ENCODE data around the gene TPSAB1. TPM values are rescaled to one million over a fixed set of nuclear protein-coding genes. Genes with fewer than 3 reads are reported as not detected.

The TPSAB1 gene
- total and polyA plus RNA-seq, 2 donors (not counting 1 experiment from before 2014, with no cell fraction given), result not detected

DNA sequence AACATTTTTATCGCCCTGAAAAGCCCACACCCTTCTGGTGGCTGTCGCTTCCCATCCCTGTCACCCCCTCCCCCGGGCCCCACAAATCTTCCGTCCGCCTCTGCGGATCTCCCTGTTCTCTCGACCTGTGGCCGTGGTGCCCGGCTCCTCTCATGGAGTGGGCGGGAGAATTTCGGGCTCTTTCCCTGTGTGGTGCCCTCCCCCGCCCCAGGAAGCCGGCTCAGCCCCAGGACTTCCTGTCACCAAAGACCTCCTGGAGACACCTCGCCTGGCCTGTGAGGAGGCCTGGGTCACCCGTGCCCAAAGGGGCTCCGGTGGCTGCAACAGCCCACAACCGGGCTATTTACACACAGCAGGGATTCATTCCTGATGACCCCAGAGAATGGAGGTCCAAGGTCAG is 42.8 kb downstream of the TPSAB1 start:
- Histone ChIP-seq H3K4me2 (ENCODE audit: extremely low read depth, insufficient read depth, low read length) (no peak overlapping the region), H3K4me3 (replicated peaks in 1 of 4; ENCODE audit: control extremely low read depth in 1 of 4, insufficient read depth in 1 of 4, low read depth in 3 of 4, low read length in 4 of 4) (no peak overlapping the region), H3K27me3 (ENCODE audit: control insufficient read depth, insufficient read depth, low read length) (peaks cover 13% of the 10 kb centered on the region), H2AFZ (ENCODE audit: low read length) (no peak overlapping the region), H3K79me2 (ENCODE audit: control insufficient read depth, insufficient read depth, low read length) (no peaks in the 10 kb centered on the region), H3K27ac (ENCODE audit: insufficient read depth, low read length) (no peak overlapping the region), H4K20me1 (ENCODE audit: control insufficient read depth, extremely low read depth, insufficient read depth, low read length) (no peaks in the 10 kb centered on the region), H3K4me1 (ENCODE audit: control insufficient read depth, extremely low read depth, insufficient read depth, low read length) (no peaks in the 10 kb centered on the region), H3K9ac (ENCODE audit: insufficient read depth, low read length) (no peak overlapping the region), H3K9me3 (ENCODE audit: control insufficient read depth, insufficient read depth, low read depth, low read length) (no peaks in the 10 kb centered on the region), H3K36me3 (ENCODE audit: control insufficient read depth, insufficient read depth, low read length) (no peaks in the 10 kb centered on the region)
- no peak for DNase-seq (ENCODE audit: low read depth in 2 of 2)
- TF ChIP-seq, protein P1, sequence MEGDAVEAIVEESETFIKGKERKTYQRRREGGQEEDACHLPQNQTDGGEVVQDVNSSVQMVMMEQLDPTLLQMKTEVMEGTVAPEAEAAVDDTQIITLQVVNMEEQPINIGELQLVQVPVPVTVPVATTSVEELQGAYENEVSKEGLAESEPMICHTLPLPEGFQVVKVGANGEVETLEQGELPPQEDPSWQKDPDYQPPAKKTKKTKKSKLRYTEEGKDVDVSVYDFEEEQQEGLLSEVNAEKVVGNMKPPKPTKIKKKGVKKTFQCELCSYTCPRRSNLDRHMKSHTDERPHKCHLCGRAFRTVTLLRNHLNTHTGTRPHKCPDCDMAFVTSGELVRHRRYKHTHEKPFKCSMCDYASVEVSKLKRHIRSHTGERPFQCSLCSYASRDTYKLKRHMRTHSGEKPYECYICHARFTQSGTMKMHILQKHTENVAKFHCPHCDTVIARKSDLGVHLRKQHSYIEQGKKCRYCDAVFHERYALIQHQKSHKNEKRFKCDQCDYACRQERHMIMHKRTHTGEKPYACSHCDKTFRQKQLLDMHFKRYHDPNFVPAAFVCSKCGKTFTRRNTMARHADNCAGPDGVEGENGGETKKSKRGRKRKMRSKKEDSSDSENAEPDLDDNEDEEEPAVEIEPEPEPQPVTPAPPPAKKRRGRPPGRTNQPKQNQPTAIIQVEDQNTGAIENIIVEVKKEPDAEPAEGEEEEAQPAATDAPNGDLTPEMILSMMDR (conservative IDR thresholded peaks at IDR 0.05 in 1 of 2, IDR thresholded peaks at IDR 0.05 in 1 of 2; ENCODE audit: low read depth in 1 of 2, low read length in 2 of 2), result no peak
- TF ChIP-seq EZH2 (IDR thresholded peaks at IDR 0.05; ENCODE audit: low read length, missing control alignments), result no peak

DNA sequence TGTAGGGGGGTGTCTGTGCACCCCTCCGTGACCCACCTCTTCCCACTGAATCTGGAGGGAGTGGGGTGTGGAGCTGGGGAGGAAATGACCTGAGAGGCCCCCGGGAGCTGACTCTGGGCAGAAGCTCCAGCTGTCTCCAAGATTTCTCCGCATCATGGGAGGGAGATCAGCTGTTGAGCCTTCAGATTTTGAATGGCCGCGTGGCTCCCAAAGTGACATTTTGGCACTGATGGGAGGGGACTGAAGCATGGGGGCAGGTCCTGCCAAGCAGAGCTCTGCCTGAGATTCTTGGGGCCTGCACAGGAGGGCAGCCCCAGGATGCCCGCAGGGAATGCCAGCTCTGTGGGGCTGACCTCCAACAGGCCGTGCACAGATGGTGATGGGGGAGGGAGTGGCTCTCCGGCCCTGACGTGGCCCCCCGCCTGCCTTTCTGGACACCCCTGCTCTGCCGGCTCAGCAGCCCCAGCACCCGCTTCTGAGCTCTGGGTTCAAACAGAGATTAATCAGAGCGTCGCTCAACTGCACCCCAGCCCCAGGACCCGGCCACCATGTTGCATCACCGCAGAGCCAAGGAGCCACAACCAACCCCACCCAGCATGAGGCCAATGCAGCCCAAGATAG is 43.6 kb downstream of the TPSAB1 start:
- Histone ChIP-seq H2AFZ (ENCODE audit: low read length) (no peak overlapping the region), H3K27me3 (ENCODE audit: control insufficient read depth, insufficient read depth, low read length) (peaks cover 13% of the 10 kb centered on the region), H3K36me3 (ENCODE audit: control insufficient read depth, insufficient read depth, low read length) (no peaks in the 10 kb centered on the region), H4K20me1 (ENCODE audit: control insufficient read depth, extremely low read depth, insufficient read depth, low read length) (no peaks in the 10 kb centered on the region), H3K4me3 (replicated peaks in 1 of 4; ENCODE audit: control extremely low read depth in 1 of 4, insufficient read depth in 1 of 4, low read depth in 3 of 4, low read length in 4 of 4) (no peak overlapping the region), H3K9ac (ENCODE audit: insufficient read depth, low read length) (no peak overlapping the region), H3K79me2 (ENCODE audit: control insufficient read depth, insufficient read depth, low read length) (no peaks in the 10 kb centered on the region), H3K4me2 (ENCODE audit: extremely low read depth, insufficient read depth, low read length) (no peak overlapping the region), H3K9me3 (ENCODE audit: control insufficient read depth, insufficient read depth, low read depth, low read length) (no peaks in the 10 kb centered on the region), H3K4me1 (ENCODE audit: control insufficient read depth, extremely low read depth, insufficient read depth, low read length) (no peaks in the 10 kb centered on the region), H3K27ac (ENCODE audit: insufficient read depth, low read length) (no peak overlapping the region)
- no peak for DNase-seq (ENCODE audit: low read depth in 2 of 2)
- TF ChIP-seq, protein P1 (conservative IDR thresholded peaks at IDR 0.05 in 1 of 2, IDR thresholded peaks at IDR 0.05 in 1 of 2; ENCODE audit: low read depth in 1 of 2, low read length in 2 of 2), result no peak
- TF ChIP-seq EZH2 (IDR thresholded peaks at IDR 0.05; ENCODE audit: low read length, missing control alignments), result no peak

DNA sequence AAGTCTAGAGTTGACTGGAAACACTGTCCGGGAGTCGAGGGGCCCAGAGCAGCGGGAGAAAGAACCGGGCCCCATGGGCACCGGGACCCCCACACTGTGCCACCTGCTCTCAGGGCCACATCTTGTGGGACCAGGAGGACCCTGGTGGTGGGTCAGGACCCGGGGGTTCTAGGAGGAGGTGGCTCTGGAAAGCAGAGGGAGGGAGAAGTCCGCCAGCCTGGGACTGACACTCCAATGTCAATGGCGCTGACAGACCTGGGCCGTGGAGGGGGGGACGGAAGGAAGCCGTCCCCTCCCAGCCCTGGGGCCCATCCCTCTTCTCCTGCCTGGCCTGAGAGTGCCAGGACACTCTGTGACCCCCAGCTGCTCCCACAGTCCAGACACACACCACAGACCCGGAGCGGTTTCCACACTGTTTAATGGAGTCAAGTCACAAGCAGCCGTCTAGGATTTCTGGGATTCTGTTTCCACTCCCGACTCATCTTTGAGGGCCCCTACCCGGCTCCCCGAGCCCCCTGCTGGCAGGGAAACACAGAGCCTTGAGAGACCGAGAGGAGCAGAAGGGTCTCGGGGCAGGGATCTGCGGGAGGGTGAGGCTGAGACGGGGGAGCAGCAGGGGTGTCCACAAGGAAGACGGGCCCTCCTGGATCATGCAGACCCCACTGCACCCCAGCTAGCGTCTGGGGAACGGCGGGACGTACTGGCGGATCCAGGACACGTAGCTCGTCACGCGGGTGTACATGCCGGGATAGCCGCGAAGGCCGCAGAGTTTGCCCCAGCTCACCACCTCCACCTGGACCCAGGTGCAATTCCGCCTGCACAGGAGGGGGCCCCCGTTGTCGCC is 45.4 kb downstream of the TPSAB1 start:
- no peaks in the 10 kb centered on the region for H3K4me1 ChIP-seq (ENCODE audit: control insufficient read depth, extremely low read depth, insufficient read depth, low read length)
- H3K36me3 ChIP-seq (ENCODE audit: control insufficient read depth, insufficient read depth, low read length), result no peaks in the 10 kb centered on the region
- DNase-seq (ENCODE audit: low read depth in 2 of 2), result no peak
- H3K27me3 ChIP-seq (ENCODE audit: control insufficient read depth, insufficient read depth, low read length), result peaks cover 24% of the 10 kb centered on the region
- H2AFZ ChIP-seq (ENCODE audit: low read length), result no peak overlapping the region
- no peak overlapping the region for H3K27ac ChIP-seq (ENCODE audit: insufficient read depth, low read length)
- no peaks in the 10 kb centered on the region for H3K9me3 ChIP-seq (ENCODE audit: control insufficient read depth, insufficient read depth, low read depth, low read length)
- no peaks in the 10 kb centered on the region for H3K79me2 ChIP-seq (ENCODE audit: control insufficient read depth, insufficient read depth, low read length)
- no peak overlapping the region for H3K4me2 ChIP-seq (ENCODE audit: extremely low read depth, insufficient read depth, low read length)
- H4K20me1 ChIP-seq (ENCODE audit: control insufficient read depth, extremely low read depth, insufficient read depth, low read length), result no peaks in the 10 kb centered on the region
- H3K4me3 ChIP-seq (replicated peaks in 1 of 4; ENCODE audit: control extremely low read depth in 1 of 4, insufficient read depth in 1 of 4, low read depth in 3 of 4, low read length in 4 of 4), result no peak overlapping the region
- TF ChIP-seq EZH2 (IDR thresholded peaks at IDR 0.05; ENCODE audit: low read length, missing control alignments), result no peak
- TF ChIP-seq, protein P1 (conservative IDR thresholded peaks at IDR 0.05 in 1 of 2, IDR thresholded peaks at IDR 0.05 in 1 of 2; ENCODE audit: low read depth in 1 of 2, low read length in 2 of 2), result no peak
- H3K9ac ChIP-seq (ENCODE audit: insufficient read depth, low read length), result no peak overlapping the region

Measured in fibroblast of lung (primary cell).